SH-SY5Y (cell line): ENCODE results near the gene ELP6.

ENCODE experiments used
- GATA2 ChIP-seq: IDR thresholded peaks from 2 replicates; pipeline ENCODE4 v1.6.1; 2011; ENCODE audit warnings: mild to moderate bottlenecking, low read depth, low read length
- GATA3 ChIP-seq: IDR thresholded peaks from 2 replicates; pipeline ENCODE4 v1.6.1; 2011; ENCODE audit warnings: low read depth, mild to moderate bottlenecking, low read length, moderate library complexity

GRCh38 chr3:47491186-47491585 is 22.3 kb downstream of the ELP6 start:
- TF ChIP-seq GATA2 = no peak
- TF ChIP-seq GATA3 = no peak
